Measurements from ENCODE around the gene LMO3. TPM values are rescaled to one million over a fixed set of nuclear protein-coding genes. Genes with fewer than 3 reads are reported as not detected.

The LMO3 gene
- polyA plus RNA-seq (2012; ENCODE audit: insufficient read depth, insufficient read length), result not detected

DNA sequence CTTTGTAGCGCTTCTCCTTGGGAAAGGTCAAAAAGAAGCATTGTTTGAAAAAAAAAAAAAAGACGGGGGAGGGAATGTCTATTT is at the start of gene LMO3:
Gene LMO3 (minus strand): TSS at position 46 of the 84 bp plus-strand sequence. CDS start 5,302 bp downstream, outside the sequence.
- no peak within 1 kb of the TSS for H3K4me3 ChIP-seq (ENCODE audit: low read length)
- DNase-seq (ENCODE audit: low read depth, low spot score), result no peak

DNA sequence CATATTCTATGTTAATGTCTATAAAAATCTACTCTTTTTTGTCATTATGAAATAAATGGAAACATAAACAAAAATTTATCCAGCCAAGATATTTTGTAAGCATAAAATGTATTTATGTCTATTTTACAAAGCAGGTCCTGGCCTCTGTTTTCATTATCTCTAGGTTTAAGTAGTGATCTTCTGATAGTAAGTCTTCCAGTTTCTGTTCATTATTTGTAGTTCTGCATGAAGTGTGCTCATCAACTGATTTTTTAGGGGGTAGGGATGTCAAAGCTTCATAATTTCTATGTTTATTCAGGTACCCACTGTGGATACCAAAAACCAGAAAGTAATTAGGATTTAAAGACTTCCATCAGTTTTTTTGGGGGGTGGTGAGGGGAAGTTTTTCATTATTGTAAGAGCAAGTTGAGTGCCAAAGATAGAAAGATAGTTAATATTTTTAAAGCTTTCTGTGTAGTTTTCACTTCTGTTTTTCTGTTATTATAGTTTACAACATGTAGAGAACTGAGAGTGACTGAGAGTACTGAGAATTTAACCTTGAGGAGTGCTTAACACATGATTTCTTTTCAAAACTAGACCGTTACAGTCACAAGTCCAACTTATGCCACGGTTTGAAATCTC is 30.6 kb upstream of the LMO3 start:
- DNase-seq (ENCODE audit: low read depth, low spot score), result no peak
- no peak overlapping the region for H3K4me3 ChIP-seq (ENCODE audit: low read length)

DNA sequence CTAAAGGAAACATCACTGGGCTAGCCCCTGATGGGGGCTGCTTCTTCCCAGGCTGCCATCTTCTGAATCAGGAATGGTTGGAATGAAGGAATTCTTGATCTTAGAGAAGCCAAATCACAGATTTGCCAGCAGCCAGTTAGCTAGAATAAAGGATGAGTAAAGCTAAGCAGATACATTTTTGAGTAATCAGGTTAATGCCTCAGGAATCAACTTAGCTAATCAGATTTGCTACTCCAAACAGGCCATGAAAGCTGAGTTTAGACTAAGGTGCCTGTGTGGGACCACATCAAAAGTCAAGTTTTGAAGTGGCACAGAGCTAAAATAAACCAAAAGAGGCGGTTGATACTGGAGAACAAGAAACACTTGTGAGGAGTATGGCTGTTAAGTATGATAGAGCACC is 28.8 kb upstream of the LMO3 start:
- peak; percentile 28 for DNase-seq (ENCODE audit: low read depth, low spot score)
- H3K4me3 ChIP-seq (ENCODE audit: low read length), result no peak overlapping the region

DNA sequence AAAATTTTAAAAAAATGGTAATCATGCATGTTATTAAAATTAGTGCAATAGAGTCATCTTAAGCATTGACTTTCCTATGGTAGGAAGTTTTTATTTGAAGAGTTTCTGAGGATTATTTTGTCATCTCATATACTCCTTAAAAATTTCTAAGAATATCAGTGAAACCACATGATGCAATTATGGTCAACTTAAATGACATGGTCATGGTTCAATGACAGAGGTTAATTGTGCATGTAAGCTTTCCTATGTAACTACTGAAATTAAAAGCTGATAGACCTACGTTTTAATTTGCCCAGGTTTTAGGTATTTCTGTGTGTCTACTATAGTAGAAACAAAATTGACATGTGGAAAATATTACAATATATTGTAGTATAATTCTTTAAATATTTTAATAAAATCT is 21.0 kb upstream of the LMO3 start:
- no peak for DNase-seq (ENCODE audit: low read depth, low spot score)
- H3K4me3 ChIP-seq (ENCODE audit: low read length), result no peak overlapping the region

DNA sequence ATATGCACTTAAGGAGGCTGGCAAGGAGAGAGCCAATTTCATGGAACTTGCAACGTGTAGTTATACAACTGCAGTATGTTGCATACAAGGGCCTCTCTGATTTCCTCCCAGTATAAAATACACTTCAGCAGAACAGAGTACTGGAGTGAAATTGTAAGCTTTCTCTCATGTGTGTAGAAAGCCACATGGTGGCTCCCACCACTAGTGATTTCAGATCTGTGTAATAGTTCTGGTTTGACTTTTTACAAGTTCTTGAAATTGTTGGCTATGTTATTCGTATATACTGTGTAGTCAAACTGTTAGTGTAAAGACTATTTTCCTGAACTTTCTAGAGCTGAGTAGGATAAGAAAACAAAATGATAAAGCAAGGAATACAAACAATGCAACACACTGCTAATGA is 16.4 kb upstream of the LMO3 start:
- DNase-seq (ENCODE audit: low read depth, low spot score), result no peak
- H3K4me3 ChIP-seq (ENCODE audit: low read length), result no peak overlapping the region

DNA sequence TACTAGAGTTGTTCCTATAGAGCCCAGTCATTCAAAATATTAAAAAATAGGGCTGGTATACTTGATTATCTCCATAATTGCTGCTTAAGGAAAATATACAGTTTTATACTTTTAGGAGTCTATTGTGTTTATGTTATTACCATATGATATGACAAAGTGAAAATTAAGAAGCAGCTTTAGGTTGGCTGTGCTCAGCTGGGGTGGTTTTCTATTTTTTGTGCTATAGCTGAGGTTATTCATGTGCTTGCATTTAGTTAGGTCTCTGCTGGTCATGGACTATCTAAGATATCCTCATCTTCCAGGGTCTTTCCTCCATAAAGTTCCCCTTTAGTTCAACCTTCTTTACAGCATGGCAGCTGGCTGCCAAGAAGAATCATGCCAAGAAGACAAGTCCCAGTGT is 13.6 kb upstream of the LMO3 start:
- no peak overlapping the region for H3K4me3 ChIP-seq (ENCODE audit: low read length)
- no peak for DNase-seq (ENCODE audit: low read depth, low spot score)

DNA sequence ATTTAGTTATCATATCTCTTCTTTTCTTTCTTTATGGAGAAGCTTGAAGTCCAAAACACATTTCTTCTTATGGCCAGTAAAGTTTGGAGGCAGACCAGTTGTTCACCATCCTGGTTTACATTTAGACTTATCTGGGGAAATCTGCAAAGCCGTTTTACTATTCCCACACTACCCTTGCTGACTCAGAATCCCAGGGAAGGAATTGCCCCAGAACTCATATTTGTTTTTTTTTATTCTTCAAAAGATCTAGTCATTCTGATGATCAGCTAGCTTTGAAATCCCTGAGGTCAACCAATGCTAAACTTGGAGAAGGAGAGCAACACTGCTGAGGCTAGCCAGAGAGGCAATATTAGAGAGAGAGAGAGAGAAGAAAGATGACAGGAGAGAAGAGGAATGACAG is 12.3 kb upstream of the LMO3 start:
- no peak overlapping the region for H3K4me3 ChIP-seq (ENCODE audit: low read length)
- DNase-seq (ENCODE audit: low read depth, low spot score), result no peak

DNA sequence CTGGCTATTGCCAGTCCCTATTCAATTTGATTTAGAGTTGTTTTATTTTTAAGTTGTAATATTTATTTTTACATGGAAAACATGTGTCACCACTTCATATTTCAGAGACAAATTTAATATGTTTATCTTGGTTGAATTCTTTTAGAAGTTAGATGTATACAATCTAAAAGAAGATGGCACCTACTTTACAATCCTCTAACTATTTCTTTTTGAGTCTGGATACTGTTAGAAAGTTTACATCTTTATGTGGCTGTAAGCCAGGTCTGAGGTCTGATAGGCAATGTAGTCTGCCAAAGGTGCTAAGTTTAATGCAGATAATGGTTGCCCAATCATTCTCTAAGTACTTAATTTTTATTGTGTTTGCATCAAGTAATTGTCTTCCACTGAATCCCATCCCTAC is 7.2 kb upstream of the LMO3 start:
- H3K4me3 ChIP-seq (ENCODE audit: low read length), result no peak overlapping the region
- no peak for DNase-seq (ENCODE audit: low read depth, low spot score)

DNA sequence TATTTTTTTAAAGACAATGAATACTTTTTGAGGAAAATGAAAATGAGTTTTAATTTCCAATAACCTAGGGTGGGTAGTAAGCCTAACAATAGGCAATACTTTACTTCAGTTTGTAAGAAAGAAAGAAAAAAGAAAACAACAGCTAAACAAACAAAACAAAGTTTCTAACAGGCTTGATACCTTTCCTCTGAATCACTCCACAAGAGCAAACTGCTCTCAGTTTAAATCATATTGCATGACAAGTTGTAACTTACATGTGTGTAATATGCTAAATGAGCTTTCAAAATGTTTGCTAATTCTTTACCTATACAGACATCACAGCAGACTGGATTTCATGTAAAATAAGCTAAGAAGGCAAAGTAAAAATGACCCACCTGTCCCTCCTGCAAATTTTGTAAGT is 6.7 kb upstream of the LMO3 start:
- no peak for DNase-seq (ENCODE audit: low read depth, low spot score)
- no peak overlapping the region for H3K4me3 ChIP-seq (ENCODE audit: low read length)

DNA sequence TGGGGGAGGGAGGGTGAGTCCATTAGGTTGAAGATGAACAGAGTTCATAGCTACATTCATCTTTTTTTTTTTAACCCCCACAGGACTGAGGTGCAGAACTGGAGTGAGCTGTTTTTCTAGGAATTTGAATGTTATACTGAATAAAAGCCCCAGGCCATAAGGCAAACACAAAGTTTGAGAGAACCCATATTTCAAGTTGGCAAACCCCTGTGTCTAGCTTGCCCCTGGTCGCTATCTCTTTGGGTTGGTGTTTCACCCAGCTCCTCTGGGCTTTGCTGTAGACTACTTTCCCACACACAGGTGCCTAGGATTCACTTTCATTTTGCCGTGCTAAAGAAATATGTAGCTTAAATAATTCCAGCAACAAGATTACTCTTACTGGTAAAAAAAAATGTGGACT is 5.2 kb upstream of the LMO3 start:
- DNase-seq (ENCODE audit: low read depth, low spot score), result no peak
- no peak overlapping the region for H3K4me3 ChIP-seq (ENCODE audit: low read length)

DNA sequence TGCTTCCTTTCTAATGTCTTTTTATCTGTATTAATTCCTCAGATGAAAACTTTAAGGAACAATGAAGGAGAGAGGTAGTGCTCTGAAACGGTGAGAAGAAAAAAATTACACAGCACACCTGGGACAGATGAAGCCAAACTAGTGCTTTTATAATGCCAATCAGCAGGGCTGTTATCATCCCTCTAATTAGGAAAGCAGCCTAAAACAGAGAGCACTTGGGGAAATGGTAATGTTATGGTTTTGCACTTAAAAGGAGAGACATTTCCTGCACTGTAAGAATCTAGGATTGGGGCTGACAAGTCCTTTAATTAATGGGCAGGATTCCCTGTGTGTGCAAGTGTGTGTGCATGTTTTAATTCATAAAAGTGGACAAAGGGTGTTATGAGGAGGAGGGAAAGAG is 4.8 kb upstream of the LMO3 start:
- DNase-seq (ENCODE audit: low read depth, low spot score), result no peak
- H3K4me3 ChIP-seq (ENCODE audit: low read length), result no peak overlapping the region

DNA sequence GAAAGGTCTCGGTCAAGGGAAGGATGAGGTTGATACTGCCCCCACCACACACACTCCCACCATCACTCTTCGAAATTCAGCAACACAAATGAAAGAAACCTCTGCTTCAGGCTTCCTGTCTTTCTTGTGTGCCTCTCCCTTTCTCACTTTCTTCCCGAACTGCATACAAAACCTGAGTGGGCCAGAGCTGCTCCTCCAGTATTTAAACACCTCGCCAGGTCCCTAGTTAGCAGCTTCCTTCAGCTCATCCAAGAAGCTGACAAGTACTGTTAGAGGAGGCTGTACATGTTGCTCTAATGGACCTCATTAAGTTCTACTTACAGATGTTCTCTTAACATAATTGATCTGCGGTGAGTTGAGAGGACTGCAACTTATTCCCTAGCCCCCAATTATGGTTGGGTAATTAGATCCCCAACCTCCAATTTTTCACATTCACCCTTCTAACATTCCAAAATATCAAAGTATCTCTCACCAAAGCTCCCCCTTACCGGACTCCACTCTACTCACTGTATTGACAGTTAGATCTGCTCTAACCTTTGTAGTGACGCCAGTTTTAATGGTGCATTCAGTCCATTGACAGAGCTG is 4.1 kb upstream of the LMO3 start:
- H3K4me3 ChIP-seq (ENCODE audit: low read length), result no peak overlapping the region
- no peak for DNase-seq (ENCODE audit: low read depth, low spot score)

DNA sequence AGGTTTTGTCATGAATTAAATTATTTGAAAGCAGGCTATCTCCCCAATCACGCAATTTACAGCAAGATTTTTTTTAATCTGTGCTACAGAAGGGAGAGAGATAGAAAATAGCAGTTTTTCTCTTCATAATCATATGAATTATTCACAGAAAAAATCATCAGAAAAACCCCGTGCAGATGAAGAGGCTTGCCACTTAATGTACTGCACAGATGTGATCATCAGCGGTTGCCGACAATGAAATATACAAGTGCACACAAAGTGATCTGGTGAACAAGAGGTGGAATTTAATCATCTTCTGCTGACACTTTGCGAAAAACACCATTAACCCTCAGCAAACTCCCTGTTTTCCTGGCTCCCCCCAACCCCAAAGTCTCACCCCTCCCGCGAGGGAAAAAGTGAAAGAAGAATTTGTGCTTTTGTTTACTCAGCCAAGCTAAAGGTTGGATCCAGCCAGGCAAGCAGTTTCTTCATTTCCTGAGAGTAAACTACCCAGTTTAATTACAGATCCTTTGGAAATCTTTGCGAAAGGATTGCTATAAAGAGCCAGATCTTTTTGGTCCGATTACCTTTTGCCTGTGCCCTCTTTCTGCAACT is 3.1 kb upstream of the LMO3 start:
- DNase-seq (ENCODE audit: low read depth, low spot score), result no peak
- H3K4me3 ChIP-seq (ENCODE audit: low read length), result no peak overlapping the region

DNA sequence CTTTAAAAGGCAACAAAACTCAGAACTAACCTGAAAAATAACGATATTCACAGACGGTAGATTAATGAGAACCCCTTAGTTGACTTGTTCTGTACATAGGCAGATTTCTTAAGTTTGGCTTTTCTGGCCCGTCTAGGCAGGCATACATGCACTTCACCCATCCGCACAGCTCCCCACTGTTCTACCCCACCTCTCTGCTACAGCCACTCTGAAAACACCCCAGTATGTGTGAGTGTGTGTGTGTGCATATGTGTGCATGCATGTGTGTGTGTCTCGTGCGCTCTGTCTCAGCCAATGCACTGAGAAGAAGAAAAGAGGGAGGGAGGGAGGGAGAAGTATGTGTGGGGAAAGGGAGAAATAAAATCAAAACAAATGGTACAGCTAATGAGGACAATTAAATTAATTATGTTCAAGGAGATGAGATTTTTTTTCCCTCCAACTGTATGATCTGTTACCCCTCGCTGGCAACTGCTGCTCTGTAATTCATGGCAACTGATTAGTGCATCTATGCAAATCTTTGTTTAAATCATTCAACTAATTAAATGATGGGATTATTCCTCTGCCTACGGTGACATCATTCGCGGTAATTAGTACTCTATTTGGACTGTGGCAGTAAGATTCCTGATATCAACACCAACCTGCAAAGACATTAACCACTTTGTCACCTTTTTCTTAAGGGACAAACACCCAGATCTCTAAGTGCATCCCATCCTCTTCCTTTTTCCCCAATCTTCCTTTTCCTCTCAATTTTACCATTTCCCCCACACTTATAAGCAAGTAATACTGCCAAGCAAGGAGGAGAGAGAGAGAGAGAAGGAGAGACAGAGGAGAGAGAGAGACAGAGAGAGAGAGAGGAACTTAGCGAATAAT is 2.2 kb upstream of the LMO3 start:
- no peak overlapping the region for H3K4me3 ChIP-seq (ENCODE audit: low read length)
- no peak for DNase-seq (ENCODE audit: low read depth, low spot score)

DNA sequence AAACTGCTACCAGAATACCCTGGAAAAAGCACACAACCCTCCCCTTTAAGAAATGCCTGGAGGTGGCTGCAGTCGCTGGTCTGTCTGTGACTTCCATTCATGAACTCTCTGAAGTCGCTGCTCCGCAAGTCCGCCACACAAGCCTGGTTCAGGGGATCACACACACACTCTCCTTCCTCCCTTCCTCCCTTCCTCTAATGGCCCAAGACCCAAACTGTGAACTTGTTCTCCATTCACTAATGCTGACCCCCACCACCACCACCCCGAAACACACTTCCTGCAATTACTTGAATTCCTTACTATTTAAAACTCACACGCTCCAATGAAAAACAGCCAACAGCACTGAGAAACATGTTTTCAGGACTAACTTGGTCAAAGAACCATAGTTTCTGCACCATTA is 1.0 kb upstream of the LMO3 start:
- DNase-seq (ENCODE audit: low read depth, low spot score), result no peak
- no peak overlapping the region for H3K4me3 ChIP-seq (ENCODE audit: low read length)

DNA sequence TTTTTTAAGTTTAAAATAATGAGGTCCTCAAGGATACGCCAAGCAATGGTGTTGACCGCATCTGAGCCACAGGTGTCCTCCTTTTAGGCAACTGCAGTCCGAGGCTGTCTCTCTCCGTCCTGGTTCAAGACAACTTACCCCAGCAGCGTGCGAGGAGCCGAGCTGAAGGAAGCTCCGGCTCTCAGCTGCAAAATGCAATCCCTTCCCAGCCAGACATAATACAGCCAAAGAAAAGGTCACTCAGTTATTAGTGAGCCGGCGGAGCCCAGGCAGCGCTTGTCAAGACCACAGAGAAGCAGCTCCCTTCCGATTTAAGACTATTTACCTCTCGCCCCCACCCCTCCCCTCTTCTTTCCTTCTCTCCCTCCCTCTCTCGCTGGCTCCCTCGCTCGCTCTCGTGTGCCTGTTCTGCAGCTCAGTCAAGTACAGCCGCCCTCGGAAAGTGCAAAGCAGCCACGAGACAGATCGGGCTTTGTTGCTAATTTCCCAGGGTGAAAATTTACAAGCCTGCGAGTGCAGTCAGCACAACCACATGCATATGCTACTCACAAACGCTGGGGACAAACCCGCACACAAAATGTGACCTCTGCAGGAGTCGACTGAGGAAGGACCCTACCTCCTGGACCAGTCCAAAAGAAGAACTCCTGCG is 363 bp upstream of the LMO3 start:
- no peak for DNase-seq (ENCODE audit: low read depth, low spot score)
- no peak overlapping the region for H3K4me3 ChIP-seq (ENCODE audit: low read length)

DNA sequence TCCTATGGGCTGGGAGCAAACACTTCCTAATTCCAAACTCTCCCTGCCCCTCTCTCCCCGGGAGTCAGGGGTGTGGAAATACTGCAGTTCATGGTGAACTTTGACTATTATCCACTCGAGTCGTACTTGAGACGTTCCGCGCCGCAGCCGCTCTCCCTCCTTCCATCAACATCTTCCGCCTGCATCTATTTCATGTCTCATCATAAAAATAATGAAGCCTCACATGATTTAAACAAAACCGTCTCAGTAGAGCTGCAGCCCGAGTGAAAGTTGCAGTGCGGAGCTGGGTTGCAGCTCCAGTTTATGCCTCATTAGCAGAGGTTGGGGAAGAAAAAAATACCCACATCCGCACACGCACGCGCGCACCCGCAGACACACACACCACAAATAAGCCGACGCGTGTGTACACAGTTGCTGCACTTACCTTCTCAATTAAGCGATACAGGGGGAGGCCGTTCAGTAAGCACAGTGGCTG is 283 bp downstream of the LMO3 start:
- H3K4me3 ChIP-seq (ENCODE audit: low read length), result no peak overlapping the region
- DNase-seq (ENCODE audit: low read depth, low spot score), result no peak

DNA sequence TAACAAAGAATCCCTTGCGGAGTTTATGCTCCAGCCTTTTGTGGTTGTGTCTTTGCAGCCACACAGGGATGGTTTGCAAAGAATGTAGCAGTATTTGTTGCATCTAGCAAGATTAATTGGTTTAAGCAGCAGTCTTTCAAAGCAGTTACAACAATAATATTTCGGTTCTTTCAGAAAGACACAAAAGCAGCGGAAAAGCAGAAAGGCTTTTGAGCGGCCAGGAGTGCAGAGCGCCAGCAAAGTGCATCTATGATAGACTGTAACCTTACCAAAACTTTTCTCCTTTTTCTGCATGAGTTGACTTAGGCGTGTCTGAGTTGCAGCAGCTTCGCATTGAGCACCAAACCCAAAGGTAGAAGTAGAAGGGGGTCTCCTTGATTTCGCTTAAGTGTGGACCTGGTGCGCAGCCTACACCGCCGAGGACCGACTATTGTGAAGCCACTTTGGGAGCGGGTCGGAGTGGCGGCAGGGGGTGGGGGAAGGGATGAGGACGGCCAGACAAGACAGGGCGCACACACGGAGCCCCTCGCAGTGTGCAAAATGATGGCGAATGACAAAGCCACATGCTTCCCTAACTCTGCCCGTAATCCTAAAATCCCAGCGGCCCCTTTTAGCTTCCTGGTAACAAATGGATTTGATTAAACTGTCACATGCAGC is 1.2 kb downstream of the LMO3 start:
- no peak overlapping the region for H3K4me3 ChIP-seq (ENCODE audit: low read length)
- no peak for DNase-seq (ENCODE audit: low read depth, low spot score)

DNA sequence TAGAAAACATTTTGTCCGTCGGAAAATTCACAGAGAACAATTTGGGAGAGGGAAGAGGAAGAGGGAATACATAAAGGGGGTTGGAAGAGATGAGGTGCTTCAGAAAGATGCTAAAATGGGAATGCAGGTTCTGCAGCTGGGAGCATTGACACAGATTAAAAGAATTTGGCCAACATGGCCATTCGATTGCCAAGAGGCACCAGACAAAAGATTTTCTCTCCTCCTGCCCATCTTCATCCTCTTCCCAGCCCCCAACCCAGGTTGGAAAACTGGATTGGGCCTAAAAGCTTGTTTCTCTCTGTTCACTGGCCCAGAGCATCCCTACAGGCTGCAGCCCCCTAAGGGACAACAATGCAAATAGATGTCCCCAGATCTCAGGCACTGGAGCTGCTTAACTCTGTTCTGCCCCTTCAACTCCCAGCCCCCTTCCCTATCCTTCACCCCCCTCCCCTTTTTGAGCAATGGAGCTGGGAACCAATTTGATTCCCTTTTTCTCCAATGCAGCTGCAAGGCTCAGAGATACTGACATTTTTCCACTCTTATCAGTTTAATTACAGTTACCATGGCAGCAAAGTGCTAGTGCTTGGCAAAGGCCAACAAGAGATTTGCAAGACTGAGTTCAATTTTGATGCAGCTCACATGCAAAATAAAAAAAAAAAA is 1.9 kb downstream of the LMO3 start:
- DNase-seq (ENCODE audit: low read depth, low spot score), result no peak
- no peak overlapping the region for H3K4me3 ChIP-seq (ENCODE audit: low read length)

Measured in Jurkat, Clone E6-1 (cell line).